IPS DF 4.7 (cell line): ENCODE results near the gene CLSTN2.

ENCODE experiments used
- DNase-seq: peaks from one replicate; pipeline ENCODE4 v3.0.0-alpha.2; 2013; ENCODE audit warnings: low spot score; ENCODE audit errors: extremely low read depth

Gene CLSTN2

DNA sequence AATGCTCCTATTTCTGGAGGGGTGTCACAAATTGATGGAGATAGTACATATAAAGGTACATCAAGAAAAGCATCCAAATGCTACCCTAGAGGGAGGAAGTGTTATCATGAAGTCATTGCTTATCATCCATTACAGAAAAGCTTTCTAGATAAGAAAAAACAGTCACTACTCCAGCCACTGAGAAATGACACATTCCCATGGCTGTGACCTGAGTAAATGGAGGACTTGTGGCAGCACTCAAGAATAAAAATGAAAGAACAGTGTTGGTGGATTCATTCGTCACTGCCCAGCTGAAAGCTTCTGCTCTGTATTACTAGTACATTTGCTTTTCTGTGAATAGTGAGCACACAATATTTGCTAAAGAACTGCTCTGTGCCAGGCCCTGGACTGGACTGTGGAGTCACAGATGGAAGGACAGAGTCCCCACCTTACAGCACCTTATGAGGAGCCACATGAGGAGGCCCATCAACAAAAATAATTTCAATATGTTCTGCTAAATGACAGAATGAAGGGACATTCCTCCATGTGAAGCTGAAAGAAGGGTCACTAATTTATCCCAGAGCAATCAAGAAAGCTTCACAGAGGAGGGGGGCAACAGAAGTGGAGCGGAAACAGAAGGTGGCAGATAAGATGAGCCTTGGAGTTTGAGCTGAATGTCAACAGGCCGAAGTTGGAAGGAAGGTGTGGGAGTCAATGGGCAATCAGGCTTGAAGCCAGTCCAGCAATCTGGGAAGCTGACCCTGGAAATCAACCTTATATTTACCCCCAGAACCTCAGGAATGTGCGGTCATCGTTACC, 399.3 kb downstream of the CLSTN2 start:
- no peak for DNase-seq

DNA sequence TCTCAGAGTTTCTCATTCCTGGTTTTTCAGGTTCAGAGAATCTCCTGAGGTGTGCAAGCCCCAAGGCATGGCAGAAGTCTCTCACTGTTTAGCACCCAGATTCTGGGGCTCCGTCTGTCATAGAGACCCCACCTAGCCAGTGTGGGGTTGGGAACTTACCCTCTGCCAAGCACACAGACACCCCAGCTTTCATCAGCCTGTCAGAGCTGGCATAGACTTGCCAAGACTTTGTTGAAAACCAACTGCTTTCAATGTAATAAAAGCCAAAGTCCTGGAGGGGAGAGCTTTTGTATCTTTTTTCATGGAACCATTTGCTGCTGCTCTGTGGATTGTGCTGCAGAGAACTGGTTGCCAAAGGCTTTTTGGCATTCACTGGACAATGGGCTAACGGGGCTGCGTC, 401.5 kb downstream of the CLSTN2 start:
- DNase-seq = no peak

DNA sequence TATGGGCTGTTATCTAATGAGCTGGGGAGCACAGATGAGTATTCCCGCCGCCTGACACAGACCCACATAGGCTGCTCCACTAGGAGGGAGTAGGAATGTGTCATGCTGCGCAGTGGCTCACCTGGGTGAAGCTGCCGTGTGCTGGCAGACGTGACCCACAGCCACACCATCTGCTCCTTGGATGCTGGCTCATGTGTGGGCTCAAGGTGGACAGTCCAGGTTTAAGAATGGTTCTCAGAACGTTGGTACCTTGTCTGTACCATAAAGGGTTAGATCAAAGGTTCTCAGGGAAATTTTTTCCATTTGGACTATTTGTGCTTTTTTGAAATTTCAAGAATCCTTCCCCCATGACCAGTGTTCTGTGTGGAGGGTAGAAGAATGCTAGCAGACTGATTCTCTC, 403.9 kb downstream of the CLSTN2 start:
- no peak for DNase-seq

DNA sequence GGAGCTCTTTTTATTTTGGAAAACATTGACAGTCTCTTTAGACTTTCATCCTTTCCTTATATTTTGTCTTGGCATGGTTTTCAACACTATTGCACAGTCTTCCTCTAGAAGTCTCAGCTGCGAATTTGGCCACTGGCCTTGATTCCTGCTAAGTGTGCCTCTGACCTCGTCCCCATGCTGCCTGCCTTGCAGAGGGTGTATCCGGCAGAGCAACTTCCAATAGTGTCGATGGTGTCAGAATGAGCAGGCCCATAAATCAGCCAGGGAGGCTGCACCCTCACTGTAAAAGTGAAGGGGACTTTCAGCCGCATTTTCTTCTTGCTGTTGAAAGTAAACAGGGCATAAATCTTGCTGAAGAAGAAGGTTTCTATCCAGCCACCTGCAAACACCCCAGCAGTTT, 406.2 kb downstream of the CLSTN2 start:
- DNase-seq = no peak

DNA sequence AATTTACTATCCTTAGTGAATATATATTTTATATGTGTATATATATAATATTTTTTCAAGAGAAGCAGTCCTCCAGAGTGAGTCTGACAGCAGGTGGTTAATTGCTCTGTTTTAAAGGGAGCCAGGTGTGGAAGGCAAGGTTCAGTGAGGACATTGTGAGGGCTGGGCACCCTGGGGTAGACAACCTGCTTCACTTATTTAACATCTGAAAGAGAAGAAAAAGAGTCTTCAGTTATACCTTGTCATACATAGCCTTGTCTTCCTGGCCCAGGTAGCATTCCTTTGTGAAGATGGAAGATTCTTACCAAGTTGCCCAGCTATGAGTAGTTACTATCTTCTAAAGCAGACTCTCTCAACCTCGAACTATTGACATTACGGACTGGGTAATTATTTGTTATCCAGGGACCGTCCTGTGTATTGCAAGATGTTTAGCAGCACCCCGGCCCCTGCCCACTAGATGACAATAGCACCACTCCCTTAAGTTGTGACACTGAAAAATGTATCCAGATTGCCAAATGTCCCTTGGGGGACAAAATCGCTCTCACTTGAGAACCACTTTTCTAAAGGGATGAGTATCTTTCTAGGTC, 406.9 kb downstream of the CLSTN2 start:
- peak; percentile 80 for DNase-seq

DNA sequence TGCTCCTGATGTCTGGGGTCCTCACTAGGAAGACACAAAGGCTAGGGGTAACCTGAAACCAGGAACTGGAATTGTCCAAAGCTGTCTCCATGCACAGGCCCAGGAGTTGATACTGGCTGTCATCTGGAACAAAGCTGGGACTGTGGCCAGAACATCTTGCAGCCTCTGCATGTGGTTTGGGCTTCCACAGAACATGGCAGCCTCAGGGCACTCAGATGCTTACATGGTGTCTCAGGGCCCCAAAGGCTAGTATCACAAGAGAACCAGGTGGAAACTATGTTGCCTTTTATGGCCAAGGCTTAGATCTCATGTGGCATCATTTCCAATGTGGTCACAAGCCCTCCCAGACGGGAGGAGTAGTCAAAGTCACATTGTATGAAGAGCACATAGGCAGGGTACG, 407.7 kb downstream of the CLSTN2 start:
- no peak for DNase-seq

DNA sequence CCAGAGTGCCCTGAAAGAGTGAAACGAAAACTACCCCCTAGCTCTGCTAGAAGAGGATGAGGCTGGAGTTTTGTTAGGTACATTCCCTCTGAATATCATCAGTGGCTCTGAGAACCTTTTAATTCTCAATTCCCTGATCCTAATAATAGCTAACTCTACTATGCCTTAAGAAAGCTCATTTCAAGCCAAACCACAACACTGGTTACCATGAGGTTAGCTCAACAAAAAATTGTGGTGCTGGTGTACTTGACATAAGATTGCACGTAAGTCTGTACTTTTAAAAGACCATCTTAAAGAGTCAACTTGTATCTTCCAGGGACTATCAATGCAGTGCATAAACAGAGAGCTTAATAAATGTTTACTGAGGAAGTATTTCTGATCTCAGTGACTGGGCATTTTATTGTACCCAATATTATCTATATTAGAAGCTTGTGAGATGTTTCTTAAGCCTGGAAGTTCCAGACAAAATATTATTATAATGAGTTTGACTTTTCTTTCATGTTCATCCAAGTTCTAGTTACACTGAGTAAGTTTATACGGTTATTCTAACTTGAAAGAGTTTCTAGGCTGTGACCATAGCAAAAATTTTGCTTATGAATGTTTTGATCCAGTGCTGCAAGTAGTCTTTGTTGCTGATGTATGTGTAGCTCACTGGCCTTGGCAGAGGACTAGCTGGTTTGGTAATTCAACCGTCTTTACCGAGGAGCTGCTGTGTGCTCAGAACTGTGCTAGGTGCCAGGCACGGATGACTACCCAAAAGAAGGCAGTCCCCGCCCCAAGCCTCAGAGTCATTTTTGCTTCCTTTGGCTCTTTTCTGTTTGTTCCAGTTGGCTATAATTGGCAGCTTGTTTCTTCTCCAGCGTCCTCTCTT, 408.5 kb downstream of the CLSTN2 start:
- no peak for DNase-seq

DNA sequence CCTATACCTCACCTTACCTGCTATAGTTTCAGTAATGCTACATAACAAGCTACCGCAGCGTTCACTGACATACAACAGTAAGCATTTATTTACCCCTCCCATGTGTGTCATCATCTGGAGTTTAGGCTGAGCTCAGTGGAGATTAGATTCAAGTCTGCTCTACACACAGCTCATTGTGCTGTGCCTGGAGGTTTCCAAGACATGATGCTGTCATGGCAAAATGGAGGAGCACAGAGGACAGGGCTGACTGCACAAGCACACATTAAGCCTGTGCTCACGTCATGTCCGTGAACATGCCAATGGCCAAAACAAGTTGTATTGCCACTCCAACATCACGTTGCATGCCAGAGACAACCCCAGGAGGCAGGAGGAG, 409.1 kb downstream of the CLSTN2 start:
- no peak for DNase-seq

DNA sequence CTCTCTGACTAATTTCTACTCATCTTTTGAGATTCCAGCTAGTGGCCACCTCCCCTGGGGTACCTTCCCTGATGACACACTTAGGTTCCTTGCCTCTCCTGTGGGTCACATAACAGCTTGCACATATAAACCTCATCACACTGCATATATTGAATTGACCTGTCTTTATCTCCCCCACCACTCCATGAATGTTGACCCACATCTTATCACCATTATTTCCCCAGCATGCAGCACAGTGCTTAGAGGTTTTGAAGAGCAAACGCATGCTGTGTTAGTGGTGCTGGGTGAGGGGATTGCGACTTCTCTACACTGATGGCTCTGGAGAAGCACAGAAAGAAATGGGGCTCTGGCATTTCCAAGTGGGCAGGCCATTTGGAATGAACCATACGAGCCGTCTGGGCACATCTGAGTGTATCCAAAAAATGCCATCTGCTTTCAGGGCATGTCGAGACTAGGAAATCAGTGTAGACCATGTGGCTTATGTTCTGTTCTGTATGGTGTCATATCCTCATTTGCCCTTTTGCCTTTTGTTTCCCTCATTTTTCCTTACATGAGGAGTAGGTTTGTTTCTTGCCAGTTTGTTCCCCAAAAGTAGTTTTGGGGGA, 409.7 kb downstream of the CLSTN2 start:
- DNase-seq = no peak

DNA sequence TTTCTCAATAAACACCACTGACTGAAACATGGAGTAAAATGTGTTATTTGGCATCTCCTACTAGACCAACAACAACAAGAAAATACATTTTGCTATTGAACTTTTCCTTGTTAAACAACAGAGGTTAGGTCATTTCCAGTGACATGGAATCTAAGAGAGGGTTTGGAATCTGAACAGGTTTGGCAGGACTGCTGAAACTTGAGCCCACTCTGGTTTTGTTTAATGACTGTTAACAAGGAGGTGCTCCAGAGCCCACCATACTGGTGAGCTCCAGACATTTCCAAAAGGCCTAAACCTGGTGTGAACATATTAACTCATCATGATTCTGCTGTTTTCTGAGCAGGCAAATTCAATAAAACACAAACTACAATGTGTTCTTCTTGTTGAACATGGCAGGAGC, 412.2 kb downstream of the CLSTN2 start:
- no peak for DNase-seq

DNA sequence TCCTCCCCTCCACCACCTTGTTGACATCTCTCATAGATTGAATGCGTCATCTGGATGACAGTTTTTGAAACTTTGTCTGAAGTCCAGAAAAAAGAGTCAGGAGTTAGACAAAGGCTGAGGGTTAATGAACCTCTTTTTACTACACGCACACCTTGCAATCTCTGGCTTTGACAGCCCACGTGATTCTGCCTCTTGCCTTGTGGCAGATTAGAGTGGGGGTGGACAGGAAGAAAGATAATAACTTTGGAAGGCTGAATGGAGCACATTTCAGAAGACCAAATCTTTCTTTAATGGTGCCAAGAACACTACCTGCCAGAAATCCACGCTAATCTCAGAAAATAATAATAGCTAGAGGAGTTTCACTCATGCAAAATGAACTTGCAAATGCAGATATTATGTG, 415.0 kb downstream of the CLSTN2 start:
- DNase-seq = no peak

DNA sequence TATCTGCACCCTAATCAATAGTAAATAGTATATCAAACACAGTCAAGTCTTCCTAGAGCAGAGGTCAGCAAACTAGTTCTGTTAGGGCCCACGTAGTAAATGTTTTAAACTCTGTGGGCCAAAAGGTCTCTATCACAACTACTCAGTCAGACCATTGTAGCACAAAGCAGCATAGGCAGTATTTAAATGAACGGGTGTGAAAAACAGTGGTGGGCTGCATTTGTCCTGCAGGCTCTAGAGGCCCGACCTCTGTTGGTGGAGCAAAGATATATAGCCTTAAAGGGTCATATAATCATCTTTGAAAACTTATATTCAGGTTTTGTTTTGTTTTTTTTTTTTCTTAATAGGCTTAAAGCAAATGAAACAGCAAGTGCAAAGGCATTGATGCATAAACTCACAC, 416.5 kb downstream of the CLSTN2 start:
- DNase-seq = no peak

DNA sequence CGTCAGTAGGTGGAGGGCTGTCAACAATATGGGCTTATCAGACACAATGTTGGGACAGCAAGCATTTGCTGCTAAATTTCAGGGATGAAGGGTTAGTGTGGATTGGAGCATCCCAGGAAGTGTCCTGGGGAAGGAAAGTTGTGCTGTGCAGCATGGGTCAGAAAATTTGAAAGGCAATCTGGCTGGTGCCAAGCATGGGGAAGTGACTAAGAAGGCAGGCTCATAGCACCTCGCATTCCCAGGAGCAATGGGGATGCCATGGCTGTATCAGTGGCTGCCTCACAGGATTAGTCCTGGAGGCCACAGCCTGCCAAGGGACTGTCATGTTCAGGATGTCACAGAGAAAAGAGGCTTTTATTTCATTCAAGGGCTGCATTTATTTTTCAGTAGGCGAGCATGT, 420.5 kb downstream of the CLSTN2 start:
- no peak for DNase-seq

DNA sequence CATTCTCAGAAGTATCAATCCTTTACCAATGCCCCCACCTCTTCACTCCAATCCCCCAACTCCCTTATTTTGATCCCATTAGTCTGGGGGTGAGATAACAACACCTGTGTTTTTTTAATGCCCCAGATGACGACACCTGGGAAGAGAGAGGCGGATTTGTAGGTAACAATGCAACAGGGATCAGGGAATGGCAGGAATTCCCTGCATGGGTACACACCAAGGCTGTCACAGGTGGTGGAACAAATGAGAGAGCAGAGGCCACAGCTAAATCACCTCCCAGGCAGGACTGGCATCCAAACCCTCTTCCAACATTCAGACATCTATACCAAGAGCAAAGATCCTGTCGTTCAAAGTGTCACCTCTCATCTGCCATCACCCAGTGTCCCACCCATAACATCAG, 423.7 kb downstream of the CLSTN2 start:
- no peak for DNase-seq

DNA sequence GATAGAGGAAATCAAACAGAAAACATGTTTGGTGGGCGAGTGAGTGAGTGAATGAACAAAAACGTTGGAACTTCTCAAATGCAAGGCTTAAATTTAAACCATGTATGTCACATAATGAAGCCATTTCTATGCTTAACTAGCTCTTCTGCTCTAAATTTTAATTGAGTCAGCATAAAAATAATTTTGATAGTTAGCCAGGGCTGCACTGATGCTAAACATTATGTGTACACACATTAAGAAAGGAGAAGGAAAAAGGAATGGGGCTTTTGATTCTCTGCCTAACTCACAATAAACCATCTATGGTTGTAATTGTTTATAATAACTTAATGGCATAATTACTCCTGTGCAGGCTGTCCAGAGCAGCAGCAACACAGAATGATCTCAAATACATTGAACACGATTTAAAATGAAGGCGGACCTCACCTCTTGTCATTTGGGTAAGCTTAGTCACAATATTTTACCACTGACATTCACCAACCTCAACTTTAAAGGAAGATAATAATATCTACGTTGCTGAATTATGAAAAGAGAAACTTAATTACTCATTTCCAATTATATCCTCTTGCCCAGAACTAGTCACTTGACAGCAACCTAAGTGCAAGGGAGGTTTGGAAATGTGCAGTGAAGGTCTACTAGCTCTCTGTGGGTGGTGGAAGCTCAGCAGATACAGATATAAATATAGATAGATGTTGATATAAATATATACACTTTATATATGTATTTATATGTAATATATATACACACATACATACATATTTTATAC, 424.4 kb downstream of the CLSTN2 start:
- DNase-seq = no peak

DNA sequence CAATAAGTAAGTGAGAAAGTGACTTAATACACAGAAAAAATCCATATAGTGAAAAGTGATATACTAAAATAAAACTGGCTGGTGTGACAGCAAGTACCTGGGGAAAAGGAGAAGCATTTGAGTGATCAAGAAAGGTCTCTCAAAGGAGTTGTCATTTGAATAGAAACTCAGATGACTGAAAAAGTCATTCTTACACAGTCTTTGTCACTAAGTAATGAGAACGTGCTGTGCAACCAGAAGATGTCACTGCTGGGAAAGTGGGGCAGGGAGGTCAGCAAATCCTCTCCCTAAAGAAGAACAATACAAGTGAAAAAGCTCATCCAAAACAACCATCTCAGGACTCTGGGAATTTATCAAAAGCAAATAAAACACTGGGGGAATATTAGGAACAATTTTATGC, 425.3 kb downstream of the CLSTN2 start:
- no peak for DNase-seq

DNA sequence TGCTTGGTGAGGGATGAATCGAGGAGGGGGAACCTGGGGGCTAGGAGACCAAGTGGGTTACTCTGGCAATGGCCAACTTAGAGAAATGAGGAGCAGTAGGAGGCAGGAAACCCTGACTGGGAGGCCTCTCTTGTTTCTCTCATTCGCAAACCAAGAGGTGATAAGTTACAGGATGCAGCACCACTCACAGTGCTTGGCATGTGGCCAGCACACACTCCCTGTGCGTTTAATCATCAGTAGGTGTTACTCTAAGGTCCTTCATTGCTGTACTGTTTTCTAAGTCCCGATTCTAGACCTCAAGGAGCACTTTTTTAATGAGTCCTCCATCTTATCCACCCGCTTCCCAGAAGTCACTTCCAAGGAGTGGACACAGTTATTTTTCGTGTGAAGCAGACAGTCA, 428.8 kb downstream of the CLSTN2 start:
- no peak for DNase-seq

DNA sequence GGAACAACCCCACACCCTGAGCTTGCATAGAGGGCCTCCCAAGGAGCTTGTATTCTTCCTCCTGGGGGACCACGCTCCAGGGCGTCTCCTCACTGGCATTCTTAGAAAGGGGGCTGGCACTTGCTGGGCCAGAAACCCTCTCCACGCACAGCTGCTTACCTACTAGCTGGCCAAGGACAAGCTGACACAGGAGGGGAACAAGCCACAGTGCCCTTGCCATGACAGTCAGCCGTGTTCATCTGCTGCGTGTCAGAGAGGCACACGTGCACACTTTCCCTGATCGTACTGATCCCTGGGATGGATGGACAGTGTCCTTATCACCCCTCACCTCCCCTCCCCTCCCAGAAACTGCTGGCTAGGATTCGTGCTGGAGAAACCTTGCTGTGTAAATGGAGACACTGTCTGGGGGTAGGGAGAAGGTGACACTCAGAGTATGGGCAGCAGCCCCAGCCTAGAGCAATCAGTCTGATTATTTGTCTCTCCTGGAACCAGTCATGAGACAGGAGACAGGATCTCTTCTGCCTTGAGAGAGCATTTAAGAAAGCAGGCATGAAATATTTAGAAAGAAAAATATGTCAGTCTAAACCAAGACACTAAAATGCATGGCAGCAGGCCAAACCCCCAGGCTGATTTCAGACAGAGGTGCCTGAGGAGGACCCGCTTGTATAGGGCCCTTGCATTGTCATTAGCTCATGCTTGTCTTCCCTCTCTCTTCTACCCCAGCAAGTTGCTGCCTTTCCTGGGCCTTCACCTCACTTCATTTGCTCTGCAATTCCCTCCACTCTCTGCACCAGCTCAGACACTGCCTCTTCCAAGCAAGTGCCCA, 431.1 kb downstream of the CLSTN2 start:
- DNase-seq = no peak

DNA sequence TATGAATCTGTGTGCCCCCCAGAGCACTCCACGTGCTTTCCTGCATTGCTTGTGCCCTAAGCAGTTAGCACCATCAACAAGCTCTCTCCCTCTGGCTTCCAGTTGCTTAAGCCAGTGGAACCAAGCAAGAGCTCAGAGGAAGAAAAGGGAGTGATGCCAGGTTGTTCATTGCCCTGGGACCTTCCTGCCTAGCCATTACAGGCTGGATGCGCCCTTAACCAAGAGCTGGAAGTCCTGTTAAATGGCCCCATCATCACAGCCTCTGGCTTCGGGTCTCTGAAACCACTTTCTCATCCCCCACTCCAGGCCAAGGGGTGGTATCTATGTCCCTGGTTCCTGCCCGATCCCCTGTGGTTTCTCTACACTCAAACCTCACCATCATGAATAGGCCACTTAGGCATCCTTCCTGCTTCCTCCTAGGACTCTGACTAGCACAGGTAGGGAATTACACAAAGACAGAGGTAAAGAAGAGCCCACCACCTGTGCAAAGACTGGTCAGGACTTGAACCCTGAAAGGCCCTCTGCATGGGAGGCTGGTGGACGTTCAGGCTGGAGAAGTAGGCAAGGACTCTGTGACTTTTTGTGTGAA, 433.3 kb downstream of the CLSTN2 start:
- DNase-seq = no peak

DNA sequence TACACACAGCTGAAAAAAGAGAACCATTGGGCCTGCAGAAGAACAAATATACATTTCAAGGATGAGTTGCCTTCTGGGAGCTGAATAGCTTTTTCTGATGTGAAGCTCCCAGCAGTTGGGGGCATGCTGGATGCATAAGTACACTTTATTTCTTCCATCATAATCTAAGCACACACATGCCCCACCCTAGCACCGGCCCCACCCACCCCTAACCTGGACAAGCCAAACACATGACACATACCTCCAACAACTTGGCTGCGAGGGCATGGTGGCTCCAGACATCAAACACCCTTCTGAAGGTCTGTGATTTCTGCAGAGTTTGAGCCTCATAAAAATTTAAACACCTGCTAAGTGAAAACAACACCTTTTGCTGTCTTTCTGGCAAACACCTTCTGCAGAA, 435.7 kb downstream of the CLSTN2 start:
- no peak for DNase-seq
